DMS 273 treated with DMSO at 0.1 percent for 48 hours (cell line): ENCODE measurements around the gene AGAP2.

ENCODE experiments used
- DNase-seq: peaks from one replicate; lab custom pipeline; 2025; lab: John Stamatoyannopoulos, UW

Gene AGAP2

GRCh38 chr12:57736741-57737466, 1.6 kb downstream of the AGAP2 start:
- DNase-seq = no peak

- DNase-seq = peak; percentile 22
Measured at GRCh38 chr12:57735952-57736740, 2.4 kb downstream of the AGAP2 start.

- no peak for DNase-seq
Measured at GRCh38 chr12:57735198-57735855, 3.2 kb downstream of the AGAP2 start.

GRCh38 chr12:57734591-57734990, 4.0 kb downstream of the AGAP2 start:
- DNase-seq = no peak

DNA sequence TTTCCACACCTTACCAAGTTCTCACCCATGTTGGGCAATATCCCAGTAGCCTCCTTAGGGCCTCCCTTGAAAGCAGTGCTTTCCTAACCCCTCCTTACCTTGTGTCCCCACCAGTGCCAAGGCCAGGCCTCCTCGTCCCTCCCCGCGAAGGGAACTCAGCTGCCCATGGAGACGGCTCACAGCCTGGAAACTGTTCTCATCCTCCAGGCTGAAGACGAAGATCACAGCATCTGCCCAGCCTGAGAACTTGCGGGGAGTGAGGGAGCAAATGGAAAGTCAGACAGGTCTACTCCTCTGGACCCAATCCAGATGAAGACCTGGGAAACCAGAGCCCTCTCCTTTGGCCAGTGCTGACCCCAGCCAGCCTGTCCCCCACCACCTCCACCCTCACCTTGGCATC, 4.6 kb downstream of the AGAP2 start:
- DNase-seq = no peak

GRCh38 chr12:57732726-57733593, 5.6 kb downstream of the AGAP2 start:
- no peak for DNase-seq

DNA sequence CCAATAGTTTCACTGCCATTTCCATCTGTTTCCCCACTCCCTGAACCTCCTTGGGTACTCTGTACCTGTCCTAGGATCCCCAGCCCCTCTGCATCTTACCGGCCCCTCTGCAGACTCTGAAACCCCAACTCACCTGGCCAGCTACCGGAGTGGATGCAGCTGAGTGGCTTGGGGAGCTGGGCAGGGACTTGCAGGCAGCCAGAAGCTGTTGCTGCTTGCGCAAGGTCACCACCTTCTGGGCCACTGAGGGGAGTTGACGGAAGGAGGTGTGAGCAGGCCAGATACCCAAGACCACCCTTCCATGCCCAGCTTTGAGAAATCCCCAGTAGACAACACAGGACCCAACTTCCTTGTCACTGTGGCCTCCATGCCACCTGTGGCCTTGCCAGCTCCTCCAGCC, 6.3 kb downstream of the AGAP2 start:
- no peak for DNase-seq

- DNase-seq = no peak
Measured at GRCh38 chr12:57731411-57732080, 7.0 kb downstream of the AGAP2 start.

- DNase-seq = no peak
Measured at GRCh38 chr12:57730336-57731067, 8.0 kb downstream of the AGAP2 start.

GRCh38 chr12:57729321-57729844, 9.2 kb downstream of the AGAP2 start:
- no peak for DNase-seq

DNA sequence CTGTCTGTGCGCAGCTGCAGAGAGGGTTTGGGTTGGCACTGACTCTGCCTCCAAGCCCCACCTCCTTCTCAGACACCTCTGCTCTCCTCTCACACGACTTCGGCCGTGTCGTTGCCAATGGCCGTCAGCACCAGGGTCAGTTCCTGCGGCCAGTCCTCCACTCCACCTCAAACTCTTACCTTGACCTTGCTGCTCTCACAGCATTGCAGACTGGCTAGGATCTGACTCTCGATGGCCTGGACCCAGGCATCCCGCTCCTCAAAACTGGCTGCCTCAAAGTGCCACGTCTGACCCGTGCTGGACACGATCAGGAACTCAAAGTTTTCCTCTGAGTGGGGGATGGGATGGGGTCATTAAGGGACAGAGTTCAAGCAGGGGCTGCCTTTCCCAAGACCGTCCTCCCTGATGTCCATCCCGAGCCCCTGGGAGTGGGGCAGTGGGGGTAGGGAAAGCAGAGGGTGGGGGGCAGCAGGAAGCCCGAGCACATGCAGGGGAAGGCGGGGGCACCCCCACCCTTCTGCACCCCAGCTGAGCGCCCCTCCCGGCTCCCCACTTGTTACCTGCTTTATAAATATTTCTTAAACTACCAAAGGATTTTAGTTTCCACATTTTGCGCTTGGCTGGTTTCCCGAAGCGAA, 10.7 kb downstream of the AGAP2 start:
- no peak for DNase-seq

DNA sequence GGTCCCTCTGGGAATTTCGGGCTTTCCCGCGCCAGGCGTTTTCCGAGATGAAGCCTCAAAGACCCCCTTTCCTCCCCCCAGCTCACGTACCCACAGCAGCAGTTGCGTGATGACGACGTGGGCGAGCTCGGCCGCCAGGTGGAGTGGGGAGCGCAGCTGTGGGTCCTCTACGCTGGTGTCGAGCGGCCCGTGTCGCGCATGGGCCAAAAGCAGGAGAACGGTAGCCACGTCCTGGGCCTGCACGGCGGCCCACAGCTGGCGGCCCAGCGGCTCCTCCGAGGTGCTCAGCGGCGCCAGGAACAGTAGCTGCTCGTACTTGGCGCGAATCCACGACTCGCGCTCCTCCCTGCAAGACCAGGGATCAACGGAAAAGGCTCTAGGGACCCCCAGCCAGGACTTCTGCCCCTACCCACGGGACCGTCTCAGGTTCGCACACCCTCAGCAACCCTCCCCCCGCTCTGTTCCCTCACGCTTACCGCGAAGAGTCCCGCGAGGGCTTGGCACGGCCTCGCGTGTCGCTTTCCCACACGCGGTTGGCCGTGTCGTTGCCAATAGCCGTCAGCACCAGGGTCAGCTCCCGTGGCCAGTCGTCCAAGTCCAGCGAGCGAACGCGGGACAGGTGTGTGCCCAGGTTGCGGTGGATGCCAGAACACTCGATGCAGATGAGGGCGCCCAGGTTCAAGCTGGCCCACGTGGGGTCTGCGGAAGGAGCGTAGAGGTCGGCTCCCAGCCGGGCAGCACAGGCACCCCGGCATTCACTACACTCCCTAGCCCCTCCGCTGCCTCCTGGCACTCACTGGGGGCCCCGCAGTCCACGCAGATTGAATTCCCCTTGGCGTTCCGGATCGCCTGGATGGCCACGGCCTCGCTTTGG, 11.4 kb downstream of the AGAP2 start:
- DNase-seq = no peak

DNA sequence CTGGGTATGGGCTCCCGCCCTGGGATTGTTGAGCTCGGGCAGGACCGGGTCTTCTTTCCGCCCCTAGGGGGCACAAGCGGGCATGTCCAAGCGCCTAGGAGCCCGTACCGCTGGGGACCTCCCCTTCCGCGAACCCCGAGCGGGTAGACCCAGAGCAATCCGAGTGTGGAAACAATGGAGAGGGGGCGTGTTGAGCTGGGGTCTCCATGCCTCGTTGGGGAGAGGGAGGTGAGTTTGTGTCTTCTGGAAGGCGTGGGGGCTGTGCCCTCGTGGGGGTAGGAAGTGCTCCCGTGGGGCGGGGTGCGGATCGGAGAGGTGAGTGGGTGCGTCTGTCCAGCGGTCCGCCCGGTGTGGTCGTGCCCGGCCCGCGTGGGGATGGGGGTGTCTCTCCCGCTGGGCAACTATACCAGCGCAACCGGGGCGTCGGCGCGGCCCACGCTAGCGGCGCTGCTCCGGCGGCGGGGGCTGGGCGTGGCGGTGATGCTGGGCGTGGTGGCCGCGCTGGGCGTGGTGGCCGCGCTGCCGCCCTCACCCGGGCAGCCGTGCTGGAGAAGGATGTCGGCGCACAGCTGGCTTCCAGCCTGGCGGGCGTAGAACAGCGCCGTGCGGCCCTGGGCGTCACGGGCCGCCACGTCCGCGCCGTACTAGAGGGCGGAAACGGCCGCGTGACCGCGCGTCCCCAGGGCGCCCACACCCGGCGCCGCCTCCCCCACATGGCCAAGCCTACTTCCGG, 12.2 kb downstream of the AGAP2 start:
- peak; percentile 41 for DNase-seq

DNA sequence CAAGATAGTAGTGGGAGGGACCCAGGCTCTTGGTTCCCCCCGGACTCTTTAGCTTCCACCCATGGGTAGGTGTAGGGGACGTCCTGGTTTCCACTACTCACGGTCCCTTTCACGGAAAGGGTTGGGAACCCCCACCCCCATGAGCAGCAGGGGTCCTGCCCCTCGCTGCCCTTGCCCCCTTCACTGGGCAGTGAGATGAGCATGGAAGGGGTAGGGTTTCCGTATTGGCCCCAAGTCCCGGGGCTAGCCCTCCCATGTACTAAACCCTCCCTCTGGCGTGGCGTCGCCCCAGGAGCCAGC, 12.7 kb downstream of the AGAP2 start:
- no peak for DNase-seq

- no peak for DNase-seq
Measured at GRCh38 chr12:57724936-57725740, 13.4 kb downstream of the AGAP2 start.

- DNase-seq = no peak
Measured at GRCh38 chr12:57724003-57724935, 14.3 kb downstream of the AGAP2 start.

- DNase-seq = no peak
Measured at GRCh38 chr12:57723630-57723962, 14.9 kb downstream of the AGAP2 start.
